GM23248 (cell line): Measurements from ENCODE around the gene MRPL27. TPM values are rescaled to one million over a fixed set of nuclear protein-coding genes. Genes with fewer than 3 reads are reported as not detected.
A peak's percentile ranks its signal among the peaks of the same experiment; 100 is the strongest.

Experiments
- DNase-seq: peaks from one replicate; pipeline ENCODE4 v3.0.0-alpha.2; 2015
- H2AFZ ChIP-seq: fragments of 200-600 bp; sonication (generic); 2 replicates; pipeline ENCODE4 v1.6.1; 2016; ENCODE audit warnings: antibody characterized with exemption
- H3F3A ChIP-seq: fragments of 200-600 bp; sonication (generic); 2 replicates; pipeline ENCODE4 v1.6.1; 2016; ENCODE audit warnings: mild to moderate bottlenecking, antibody characterized with exemption, mixed run types; ENCODE audit not compliant: insufficient read depth
- H3K27ac ChIP-seq: fragments of 200-600 bp; sonication (generic); 2 replicates; pipeline ENCODE4 v1.5.1; 2016; ENCODE audit warnings: mild to moderate bottlenecking
- H3K27me3 ChIP-seq: fragments of 200-600 bp; sonication (generic); replicated peaks from 2 replicates; pipeline ENCODE4 v1.6.1; 2016; ENCODE audit warnings: mild to moderate bottlenecking; ENCODE audit not compliant: insufficient read depth
- H3K36me3 ChIP-seq: fragments of 200-600 bp; sonication (generic); 2 replicates; pipeline ENCODE4 v1.6.1; 2016; ENCODE audit warnings: low read depth, mild to moderate bottlenecking
- H3K4me1 ChIP-seq: fragments of 200-600 bp; sonication (generic); 2 replicates; pipeline ENCODE4 v1.6.1; 2016; ENCODE audit warnings: mild to moderate bottlenecking; ENCODE audit not compliant: insufficient read depth
- H3K4me2 ChIP-seq: fragments of 200-600 bp; sonication (generic); one replicate; pipeline ENCODE4 v1.6.1; 2016; ENCODE audit warnings: mild to moderate bottlenecking; ENCODE audit not compliant: unreplicated experiment
- H3K4me3 ChIP-seq: fragments of 200-600 bp; sonication (generic); 2 replicates; pipeline ENCODE4 v1.5.1; 2016; ENCODE audit warnings: mild to moderate bottlenecking
- H3K79me2 ChIP-seq: fragments of 200-600 bp; sonication (generic); 2 replicates; pipeline ENCODE4 v1.6.1; 2016; ENCODE audit warnings: mild to moderate bottlenecking; ENCODE audit not compliant: insufficient read depth
- H3K9ac ChIP-seq: fragments of 200-600 bp; sonication (generic); 2 replicates; pipeline ENCODE4 v1.6.1; 2016; ENCODE audit warnings: mild to moderate bottlenecking
- H3K9me2 ChIP-seq: fragments of 200-600 bp; sonication (generic); 2 replicates; pipeline ENCODE4 v1.6.1; 2016; ENCODE audit warnings: mixed run types, mild to moderate bottlenecking, moderate library complexity; ENCODE audit not compliant: insufficient read depth
- H3K9me3 ChIP-seq: fragments of 200-600 bp; sonication (generic); one replicate; pipeline ENCODE4 v1.6.1; 2017; ENCODE audit warnings: low read depth
- H4K20me1 ChIP-seq: fragments of 200-600 bp; sonication (generic); 2 replicates; pipeline ENCODE4 v1.6.0; 2016; ENCODE audit not compliant: insufficient read depth
- EZH2 ChIP-seq: fragments of 200-600 bp; sonication (generic); IDR thresholded peaks from 2 replicates; pipeline ENCODE4 v1.6.1; 2018; ENCODE audit warnings: antibody characterized with exemption, mild to moderate bottlenecking; ENCODE audit not compliant: insufficient read depth, poor library complexity, severe bottlenecking
- EZH2phosphoT487 ChIP-seq: fragments of 200-600 bp; sonication (generic); IDR thresholded peaks from 2 replicates; pipeline ENCODE4 v1.6.1; 2018; ENCODE audit warnings: antibody characterized with exemption, moderate library complexity, mild to moderate bottlenecking, low read depth; ENCODE audit not compliant: insufficient read depth
- WGBS, 2 experiments: methylation state at CpG; one replicate each; pipeline ENCODE4 v1.1.6; 2015 to 2017; ENCODE audit warnings: low lambda C conversion rate in 2 of 2, low coverage in 1 of 2; ENCODE audit errors: missing lambda C conversion rate in 2 of 2; 5-methylcytosine and 5-hydroxymethylcytosine counted together
- in situ Hi-C: fragments of 300-500 bp; cut with MboI; formaldehyde crosslinking; loops from 2 replicates; pipeline ENCODE4 v1.15.0; 2020
- polyA plus RNA-seq: library from polyadenylated mRNA; unstranded; fragments of >200 nt; fragmentation: Nextera tagmentation; extraction: Ambion mirVana; gene quantifications from 2 replicates; pipeline ENCODE4 v1.2.1, GENCODE V29; 2016
- total RNA-seq: library from RNA; depleted of rRNA; stranded (reverse); fragments of >200 nt; shearing (Covaris generic); gene quantifications from 2 replicates; pipeline ENCODE4 v1.2.3, GENCODE V29; 2014

The MRPL27 gene
- total and polyA plus RNA-seq, 2 experiments from 2014 or later, result 49.3 to 120 TPM

- H2AFZ ChIP-seq, result no peak overlapping the region
- TF ChIP-seq EZH2 (no peak), EZH2phosphoT487 (no peak)
Observed at GRCh38 chr17:50364715-50365114, 8.3 kb downstream of the MRPL27 start.

DNA sequence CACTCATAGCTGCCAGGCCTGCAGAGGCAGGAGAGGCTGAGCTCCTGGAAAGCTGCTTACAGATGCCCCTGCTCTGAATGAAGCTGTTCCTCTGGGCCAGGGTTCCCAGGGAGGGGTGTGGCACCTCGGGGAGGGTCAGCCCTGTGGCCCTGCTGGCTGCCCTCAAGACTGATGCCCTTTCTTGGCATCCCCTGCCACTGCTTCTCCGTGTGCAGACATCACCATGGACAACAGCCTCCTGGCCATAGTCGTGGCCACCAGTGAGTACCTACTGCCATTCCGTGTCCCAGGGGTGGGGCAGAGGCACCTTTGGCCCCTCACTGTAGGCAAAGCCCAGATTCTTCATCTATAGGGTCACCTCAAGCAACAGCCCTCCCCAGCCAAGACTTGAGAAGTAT is 8.9 kb downstream of the MRPL27 start:
- Histone ChIP-seq H3K9me3 (no peaks in the 10 kb centered on the region), H3K4me1 (peaks cover 5% of the 10 kb centered on the region; the same call in 1 of the 2 replicates), H2AFZ (no peak overlapping the region), H3F3A (0 out of 2 replicates have a peak, but pooled peaks cover 12% of the 10 kb centered on the region), H3K79me2 (no peaks in the 10 kb centered on the region), H3K9me2 (no peaks in the 10 kb centered on the region), H3K27ac (no peak overlapping the region), H4K20me1 (no peaks in the 10 kb centered on the region), H3K4me2 (no peak overlapping the region), H3K27me3 (no peaks in the 10 kb centered on the region), H3K9ac (no peak overlapping the region), H3K4me3 (no peak overlapping the region), H3K36me3 (peaks cover 7% of the 10 kb centered on the region)
- DNase-seq, result no peak
- 45 to 54% methylated on average over 4 of the region's 4 CpGs for WGBS, 2 experiments
- in situ Hi-C loops, result no loop called here
- no peak for TF ChIP-seq EZH2phosphoT487

More at GRCh38 chr17:50364715-50365114, 8.3 kb downstream of the MRPL27 start:
- no peaks in the 10 kb centered on the region for H4K20me1 ChIP-seq
- H3K9me2 ChIP-seq, result no peaks in the 10 kb centered on the region
- H3K36me3 ChIP-seq, result peaks cover 14% of the 10 kb centered on the region
- 73 to 83% methylated on average over 8 to 9 of the region's 9 CpGs for WGBS, 2 experiments
- no peak overlapping the region for H3K4me3 ChIP-seq
- no peak overlapping the region for H3K9ac ChIP-seq
- no peaks in the 10 kb centered on the region for H3K9me3 ChIP-seq
- 0 out of 2 replicates have a peak, but pooled peaks cover 12% of the 10 kb centered on the region for H3F3A ChIP-seq
- DNase-seq, result peak; percentile 77
- no peak overlapping the region for H3K27ac ChIP-seq
- H3K4me1 ChIP-seq, result peaks cover 5% of the 10 kb centered on the region; the same call in 1 of the 2 replicates
- no peaks in the 10 kb centered on the region for H3K79me2 ChIP-seq
- H3K4me2 ChIP-seq, result no peak overlapping the region
- in situ Hi-C loops, result no loop called here
- no peaks in the 10 kb centered on the region for H3K27me3 ChIP-seq

- TF ChIP-seq EZH2phosphoT487 (no peak), EZH2 (no peak)
- no peaks in the 10 kb centered on the region for H3K9me2 ChIP-seq
- in situ Hi-C loops, result no loop called here
- no peaks in the 10 kb centered on the region for H3K9me3 ChIP-seq
- H3K27me3 ChIP-seq, result no peaks in the 10 kb centered on the region
- DNase-seq, result peak; percentile 38
- peaks cover 17% of the 10 kb centered on the region; the same call in 1 of the 2 replicates for H3F3A ChIP-seq
- H3K4me1 ChIP-seq, result peaks cover 5% of the 10 kb centered on the region; the same call in 1 of the 2 replicates
- no peak overlapping the region for H3K9ac ChIP-seq
- peaks cover 4% of the 10 kb centered on the region; the same call in 1 of the 2 replicates for H3K36me3 ChIP-seq
- H3K4me3 ChIP-seq, result no peak overlapping the region
- no peak overlapping the region for H3K4me2 ChIP-seq
- WGBS, 2 experiments, result 21 to 27% methylated on average over 8 of the region's 8 CpGs
- no peak overlapping the region for H2AFZ ChIP-seq
- no peak overlapping the region for H3K27ac ChIP-seq
- H4K20me1 ChIP-seq, result no peaks in the 10 kb centered on the region
- no peaks in the 10 kb centered on the region for H3K79me2 ChIP-seq
Observed at GRCh38 chr17:50363217-50364060, 9.5 kb downstream of the MRPL27 start.

- peaks cover 5% of the 10 kb centered on the region; the same call in 1 of the 2 replicates for H3K4me1 ChIP-seq
- H3K27me3 ChIP-seq, result no peaks in the 10 kb centered on the region
- in situ Hi-C loops, result no loop called here
- no peak overlapping the region for H2AFZ ChIP-seq
- H3K79me2 ChIP-seq, result no peaks in the 10 kb centered on the region
- H3K4me2 ChIP-seq, result no peak overlapping the region
- no peak overlapping the region for H3K4me3 ChIP-seq
- H3K27ac ChIP-seq, result no peak overlapping the region
- H3K9me2 ChIP-seq, result no peaks in the 10 kb centered on the region
- H4K20me1 ChIP-seq, result no peaks in the 10 kb centered on the region
- no peak for DNase-seq
- WGBS, 2 experiments, result 44 to 48% methylated on average over 7 of the region's 7 CpGs
- peaks cover 7% of the 10 kb centered on the region; the same call in 1 of the 2 replicates for H3K36me3 ChIP-seq
- no peak for TF ChIP-seq EZH2phosphoT487
- TF ChIP-seq EZH2, result no peak
- peaks cover 18% of the 10 kb centered on the region; the same call in 1 of the 2 replicates for H3F3A ChIP-seq
- H3K9me3 ChIP-seq, result no peaks in the 10 kb centered on the region
- no peak overlapping the region for H3K9ac ChIP-seq
Observed at GRCh38 chr17:50362661-50363060, 10.3 kb downstream of the MRPL27 start.
